GM12874 (cell line): ENCODE measurements around the gene IL1RL2.

Source experiments
- CTCF ChIP-seq: IDR thresholded peaks from 2 replicates; pipeline ENCODE4 v1.5.1; 2011; ENCODE audit warnings: low read depth, mild to moderate bottlenecking, control low read depth, low read length, moderate library complexity; ENCODE audit not compliant: insufficient read depth

IL1RL2 gene

DNA sequence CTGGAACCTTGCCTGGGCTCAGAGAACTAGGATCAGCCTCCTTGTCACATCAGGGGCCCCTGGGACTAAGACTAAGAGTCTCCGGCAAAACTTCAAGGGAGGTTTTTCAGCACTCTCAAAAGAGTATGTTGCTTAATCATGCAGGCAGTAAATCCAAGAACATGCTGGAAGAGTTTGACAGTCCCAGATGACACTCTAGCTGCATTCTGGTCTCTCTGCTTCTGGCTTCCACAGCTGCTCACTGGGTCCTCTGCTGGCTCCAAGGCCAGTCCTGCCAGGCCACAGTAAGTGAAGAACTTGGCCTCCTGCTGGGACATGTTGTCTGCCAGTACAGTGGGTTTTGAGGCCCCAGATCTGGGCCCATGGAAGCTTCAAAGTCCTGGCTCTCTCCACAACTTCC lies 79.4 kb downstream of the IL1RL2 start:
- TF ChIP-seq CTCF, result no peak

DNA sequence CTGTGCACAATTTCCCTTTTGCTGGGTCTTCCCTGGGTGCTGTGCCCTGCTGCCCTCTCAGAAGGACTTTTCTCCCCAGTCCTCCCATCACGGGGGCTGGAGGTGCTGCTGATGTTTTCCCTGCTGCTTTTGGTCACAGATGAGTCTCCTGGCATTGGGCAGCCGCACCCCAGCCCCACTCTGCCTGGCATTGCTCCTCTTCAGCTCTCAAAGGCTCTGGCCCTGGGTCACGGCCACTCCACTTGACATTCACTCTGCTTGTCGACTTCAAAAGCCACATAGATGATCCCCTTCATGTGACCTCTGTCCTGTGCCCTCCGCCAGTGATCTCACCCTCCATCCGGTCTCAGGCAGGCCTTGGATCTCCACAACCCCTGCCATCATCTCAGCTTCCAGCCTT lies 81.0 kb downstream of the IL1RL2 start:
- no peak for TF ChIP-seq CTCF

DNA sequence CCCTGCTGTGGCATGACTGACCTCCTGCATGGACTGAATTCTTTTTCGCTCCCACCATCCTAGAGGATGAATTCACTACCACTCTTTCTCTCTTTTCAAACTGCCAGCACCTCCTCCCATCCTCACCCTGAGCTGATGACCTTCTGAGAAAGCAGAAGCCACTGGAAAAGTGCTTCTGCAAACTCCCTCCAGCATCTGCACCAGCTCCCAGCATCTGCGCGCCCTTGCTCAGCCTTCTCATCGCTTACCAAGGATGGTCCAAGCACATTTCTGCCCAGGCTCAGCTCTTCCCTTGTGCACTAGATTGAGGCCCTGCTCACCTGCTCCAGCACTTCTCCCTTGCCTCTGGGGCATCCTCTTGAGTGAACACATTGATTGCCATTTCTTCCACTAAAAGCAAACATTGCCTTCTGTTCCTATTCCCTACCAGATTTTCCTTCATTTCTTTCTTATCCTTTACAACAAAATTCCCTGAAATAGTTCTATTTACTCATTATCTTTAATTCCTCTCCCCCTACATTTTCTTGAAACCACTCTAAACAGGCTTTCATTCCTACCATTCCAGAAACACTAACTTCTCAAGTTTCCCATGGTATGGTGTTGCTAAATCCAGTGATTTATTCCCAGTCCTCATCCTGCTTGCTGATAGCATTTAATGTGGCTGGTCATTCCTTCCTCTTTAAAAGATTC lies 81.8 kb downstream of the IL1RL2 start:
- no peak for TF ChIP-seq CTCF

DNA sequence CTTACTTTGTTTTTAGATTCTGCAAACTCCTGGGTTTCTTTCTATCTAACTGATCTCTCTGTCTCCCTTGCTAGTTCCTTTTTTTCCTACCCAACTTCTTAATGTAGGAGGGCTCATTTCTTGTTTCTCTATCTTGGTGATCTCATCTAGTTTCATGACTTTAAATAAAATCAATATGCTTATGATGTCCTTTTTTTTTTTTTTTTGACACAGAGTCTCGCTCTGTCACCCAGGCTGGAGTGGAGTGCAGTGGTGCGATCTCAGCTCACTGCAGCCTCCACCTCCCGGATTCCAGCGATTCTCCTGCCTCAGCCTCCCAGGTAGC lies 82.3 kb downstream of the IL1RL2 start:
- no peak for TF ChIP-seq CTCF

DNA sequence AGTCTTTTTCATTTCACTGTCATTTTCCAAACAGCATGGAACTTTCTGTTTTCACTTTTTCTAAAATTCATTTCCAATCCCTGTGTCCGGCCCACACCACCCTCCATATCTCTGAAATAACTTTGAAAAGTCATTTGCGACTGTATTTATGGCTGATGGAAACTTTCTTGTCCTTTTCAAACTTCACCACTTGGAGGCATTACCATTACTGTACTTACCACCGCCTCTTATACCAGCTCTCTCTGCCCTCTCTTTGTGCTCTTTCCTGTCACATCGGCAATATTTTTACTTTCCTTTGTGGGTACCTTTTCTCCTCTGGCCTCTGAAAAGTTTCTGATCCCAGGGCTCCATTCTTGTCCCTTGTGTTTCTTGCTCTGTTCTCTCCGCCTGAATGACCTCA lies 85.0 kb downstream of the IL1RL2 start:
- TF ChIP-seq CTCF, result no peak

GRCh38 chr2:102273619-102274211 lies 86.9 kb downstream of the IL1RL2 start:
- TF ChIP-seq CTCF, result no peak

DNA sequence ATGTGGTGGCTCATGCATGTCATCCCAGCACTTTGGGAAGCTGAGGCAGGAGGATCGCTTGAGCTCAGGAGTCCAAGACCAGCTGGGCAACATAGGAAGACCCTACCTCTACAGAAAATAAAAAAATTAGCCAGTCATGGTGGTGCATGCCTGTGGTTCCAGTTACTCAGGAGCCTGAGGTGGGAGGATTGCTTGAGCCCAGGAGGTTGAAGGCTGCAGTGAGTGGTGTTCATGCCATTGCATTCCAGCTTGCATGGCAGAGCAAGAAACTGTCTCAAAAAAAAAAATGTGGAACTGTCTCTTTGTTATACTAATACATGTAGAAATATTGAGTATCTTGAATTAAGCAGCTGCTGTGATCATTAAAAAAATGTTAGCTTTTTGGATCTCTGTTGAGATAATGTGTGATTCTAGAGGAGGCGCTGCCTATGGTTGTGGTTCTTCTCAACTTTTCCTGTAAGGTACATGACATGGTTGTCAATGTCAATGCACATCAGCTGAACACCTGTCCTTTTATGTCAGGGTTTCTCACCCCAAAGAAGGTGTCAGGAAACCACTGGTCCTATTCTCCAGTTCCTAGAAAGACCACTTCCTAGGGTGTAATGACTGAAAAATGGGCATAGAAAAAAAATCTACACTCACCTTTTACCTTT lies 89.9 kb downstream of the IL1RL2 start:
- no peak for TF ChIP-seq CTCF
